Mammary epithelial cell (primary cell): ENCODE results near the gene PRKAB1.

Source experiments
- CTCF ChIP-seq, 2 donors: IDR thresholded peaks in 1 of 2; conservative IDR thresholded peaks in 1 of 2; 2 replicates each; pipeline ENCODE4 v1.5.1; 2011 to 2012; ENCODE audit warnings: inconsistent platforms in 2 of 2, low read length in 2 of 2, mild to moderate bottlenecking in 2 of 2, control low read depth in 1 of 2, low read depth in 1 of 2; ENCODE audit not compliant: insufficient read depth in 1 of 2; ENCODE audit errors: extremely low read depth in 1 of 2
- EZH2 ChIP-seq: IDR thresholded peaks from 2 replicates; pipeline ENCODE4 v1.6.1; 2012; ENCODE audit warnings: low read length, inconsistent platforms, borderline replicate concordance

- TF ChIP-seq CTCF (conservative IDR thresholded peaks at IDR 0.05 in 1 of 2, IDR thresholded peaks at IDR 0.05 in 1 of 2; ENCODE audit: extremely low read depth in 1 of 2, insufficient read depth in 1 of 2, low read depth in 1 of 2, low read length in 2 of 2) = no peak
- no peak for TF ChIP-seq EZH2
Measured at GRCh38 chr12:119679081-119679480, 11.1 kb downstream of the PRKAB1 start.
